GM12873 (cell line): ENCODE data around the gene FYB1.

Experiments used
- TF ChIP-seq, protein P1 (sequence below): IDR thresholded peaks from 2 replicates; pipeline ENCODE4 v1.5.1; 2012; ENCODE audit warnings: low read depth, mild to moderate bottlenecking, moderate library complexity, low read length, control low read depth; ENCODE audit not compliant: insufficient read depth; ENCODE audit errors: missing control alignments

The FYB1 gene

DNA sequence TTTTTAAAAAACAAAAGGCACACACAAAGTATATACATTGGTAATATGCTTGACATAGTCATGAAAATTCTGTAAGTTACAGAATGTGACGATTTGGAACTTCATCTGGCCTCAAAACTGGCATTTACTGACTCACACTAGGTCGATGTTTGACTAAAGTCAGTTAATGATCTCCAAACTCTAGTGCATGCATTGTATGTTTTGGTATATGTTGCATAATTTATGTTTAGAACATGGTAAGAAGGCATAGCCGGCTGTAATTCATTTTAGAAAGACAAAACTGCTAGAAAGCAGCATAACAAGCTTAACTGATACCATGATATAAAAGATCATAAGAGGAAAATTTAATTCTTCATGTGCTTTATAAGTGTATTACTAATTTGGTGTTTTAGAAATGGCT lies 86.6 kb downstream of the FYB1 start:
- TF ChIP-seq, protein P1, sequence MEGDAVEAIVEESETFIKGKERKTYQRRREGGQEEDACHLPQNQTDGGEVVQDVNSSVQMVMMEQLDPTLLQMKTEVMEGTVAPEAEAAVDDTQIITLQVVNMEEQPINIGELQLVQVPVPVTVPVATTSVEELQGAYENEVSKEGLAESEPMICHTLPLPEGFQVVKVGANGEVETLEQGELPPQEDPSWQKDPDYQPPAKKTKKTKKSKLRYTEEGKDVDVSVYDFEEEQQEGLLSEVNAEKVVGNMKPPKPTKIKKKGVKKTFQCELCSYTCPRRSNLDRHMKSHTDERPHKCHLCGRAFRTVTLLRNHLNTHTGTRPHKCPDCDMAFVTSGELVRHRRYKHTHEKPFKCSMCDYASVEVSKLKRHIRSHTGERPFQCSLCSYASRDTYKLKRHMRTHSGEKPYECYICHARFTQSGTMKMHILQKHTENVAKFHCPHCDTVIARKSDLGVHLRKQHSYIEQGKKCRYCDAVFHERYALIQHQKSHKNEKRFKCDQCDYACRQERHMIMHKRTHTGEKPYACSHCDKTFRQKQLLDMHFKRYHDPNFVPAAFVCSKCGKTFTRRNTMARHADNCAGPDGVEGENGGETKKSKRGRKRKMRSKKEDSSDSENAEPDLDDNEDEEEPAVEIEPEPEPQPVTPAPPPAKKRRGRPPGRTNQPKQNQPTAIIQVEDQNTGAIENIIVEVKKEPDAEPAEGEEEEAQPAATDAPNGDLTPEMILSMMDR, result no peak

DNA sequence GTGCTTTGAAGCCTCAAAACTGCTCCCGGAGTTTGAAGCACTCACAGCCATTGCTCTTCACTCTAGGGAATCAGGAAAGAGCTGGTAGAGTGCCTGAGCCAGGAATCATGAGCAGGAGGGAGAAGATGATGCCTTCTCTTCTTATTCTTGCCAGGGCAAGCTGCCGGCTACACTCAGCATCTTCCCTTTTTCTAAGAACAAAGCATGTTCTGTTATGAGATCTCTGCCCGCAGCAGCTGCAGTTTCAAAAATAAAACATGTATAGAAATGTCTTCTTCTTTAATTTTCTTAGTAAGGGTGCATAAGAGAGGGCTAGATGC lies 87.3 kb downstream of the FYB1 start:
- TF ChIP-seq, protein P1, result no peak

DNA sequence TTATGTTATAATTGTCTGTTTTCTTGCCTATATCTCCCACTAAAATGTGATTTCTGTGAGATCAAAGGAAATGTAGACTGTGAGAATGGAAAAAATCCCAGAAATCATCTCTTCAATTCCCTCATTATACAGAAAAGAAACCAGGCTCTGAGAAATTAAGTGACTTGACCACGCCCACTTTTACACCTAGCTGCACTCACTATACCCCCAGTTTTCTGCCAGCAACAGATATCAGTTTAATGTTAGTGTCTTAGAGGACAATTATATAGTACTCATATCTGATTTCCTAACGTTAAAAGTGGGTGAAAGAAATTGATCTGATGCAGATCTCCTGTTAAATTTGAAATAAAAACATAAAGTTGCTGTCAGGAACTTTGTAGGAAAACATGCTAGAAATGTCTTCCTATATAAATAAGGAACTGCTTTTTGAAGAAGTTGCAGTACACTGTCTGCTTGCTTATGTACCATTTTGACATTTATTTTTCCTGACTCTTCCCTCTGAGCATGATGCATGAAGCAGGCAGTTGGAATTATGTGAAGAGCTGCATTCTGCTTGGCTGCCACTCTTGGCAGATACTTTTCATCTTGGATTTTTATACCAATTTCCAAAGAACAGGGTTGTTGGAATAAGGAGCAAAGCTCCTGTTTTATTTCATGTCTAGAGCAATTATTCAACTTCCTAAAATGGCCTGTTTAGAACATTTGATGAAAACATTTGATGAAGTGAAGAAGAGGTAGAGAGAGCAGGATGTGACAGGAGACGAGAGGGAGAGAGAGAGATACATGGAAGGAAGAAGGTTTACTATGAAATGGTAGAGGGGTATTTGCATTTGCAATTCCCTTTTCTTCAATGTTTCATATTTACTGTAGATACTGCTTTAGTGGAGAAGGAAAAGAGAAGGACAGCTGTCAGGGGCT lies 87.9 kb downstream of the FYB1 start:
- TF ChIP-seq, protein P1, result no peak

DNA sequence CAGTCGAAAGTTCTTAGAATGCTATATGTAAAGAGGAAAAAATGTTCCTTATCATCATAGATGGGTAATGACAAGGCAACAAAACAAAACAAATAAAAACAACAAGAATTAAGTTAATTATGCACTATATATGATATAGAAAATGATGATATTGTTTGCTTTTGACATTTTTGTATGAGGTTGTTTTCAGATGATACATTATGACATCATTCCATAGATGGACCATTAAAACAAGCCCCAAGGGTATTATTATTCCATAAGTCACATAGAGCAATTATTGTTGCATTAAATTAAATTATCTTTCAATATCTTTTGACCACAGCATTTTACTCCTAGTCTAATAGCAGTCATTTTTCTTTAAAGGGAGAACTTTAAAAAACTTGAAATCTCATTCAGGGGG lies 88.6 kb downstream of the FYB1 start:
- TF ChIP-seq, protein P1, result no peak

DNA sequence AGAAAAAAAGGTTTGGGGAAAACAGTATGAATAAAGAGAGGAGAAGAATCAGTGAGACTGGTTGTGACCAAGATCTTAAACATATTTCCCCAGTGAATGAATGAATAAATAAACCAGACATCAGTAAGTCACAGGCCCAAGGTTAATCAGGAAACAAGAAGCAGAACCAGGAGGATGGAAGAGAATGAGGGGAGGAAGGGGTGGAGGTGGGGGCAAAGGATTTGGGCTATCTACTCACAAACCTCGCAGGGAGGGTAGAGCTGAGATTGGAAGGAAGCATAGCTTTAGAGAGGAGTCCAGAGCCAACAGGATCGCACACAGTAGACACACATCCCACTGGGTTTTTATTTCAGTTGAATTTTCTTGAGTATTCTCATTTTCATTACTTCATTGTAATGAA lies 97.4 kb downstream of the FYB1 start:
- TF ChIP-seq, protein P1, result no peak

DNA sequence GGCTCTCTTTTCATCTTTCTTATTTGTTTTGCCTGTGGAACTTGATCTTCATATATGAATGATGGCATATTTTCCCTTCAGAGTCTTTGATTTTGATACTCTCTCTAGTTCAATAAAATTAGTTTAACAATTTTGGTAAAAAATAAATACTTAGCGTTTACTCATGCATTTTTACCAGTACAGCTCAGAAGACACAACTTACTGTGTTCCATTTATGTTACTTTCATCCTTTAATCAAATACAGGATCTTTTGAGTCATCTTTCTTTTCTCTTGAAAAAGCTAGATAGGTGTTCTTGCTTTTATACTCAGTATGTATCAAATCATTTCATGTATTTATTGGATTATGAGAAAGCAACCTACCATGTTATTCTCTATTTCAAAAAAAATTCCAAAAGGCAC lies 98.0 kb downstream of the FYB1 start:
- TF ChIP-seq, protein P1, result no peak

DNA sequence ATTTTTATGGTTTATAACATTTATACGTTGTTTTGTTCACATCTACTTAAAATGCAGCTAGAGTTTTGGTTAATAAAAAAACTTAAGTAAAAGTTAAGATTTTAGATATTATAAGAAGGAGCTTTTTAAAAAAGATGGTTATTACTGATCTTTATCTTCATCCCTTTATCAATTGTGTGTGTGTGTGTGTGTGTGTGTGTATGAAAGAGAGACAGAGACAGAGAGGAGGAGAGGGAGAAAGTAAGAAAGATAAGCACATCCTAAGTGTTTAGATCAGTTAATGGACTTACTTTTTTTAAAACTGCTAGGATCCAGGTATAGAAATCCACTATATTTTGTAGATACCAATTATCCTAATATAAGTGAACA lies 99.3 kb downstream of the FYB1 start:
- TF ChIP-seq, protein P1, result no peak
